GM12875 (cell line): ENCODE measurements around the gene BTBD2.

Experiments used
- H3K4me3 ChIP-seq: one replicate; pipeline ENCODE4 v1.5.1; 2011; ENCODE audit warnings: low read depth, low read length, control low read depth
- CTCF ChIP-seq: IDR thresholded peaks from 2 replicates; pipeline ENCODE4 v1.5.1; 2011; ENCODE audit warnings: low read depth, mild to moderate bottlenecking, control low read depth, inconsistent platforms, low read length, moderate library complexity, borderline replicate concordance; ENCODE audit not compliant: insufficient read depth

BTBD2 gene

GRCh38 chr19:1984357-1984756, 31.2 kb downstream of the BTBD2 start:
- no peak overlapping the region for H3K4me3 ChIP-seq
- no peak for TF ChIP-seq CTCF

GRCh38 chr19:1981253-1981652, 34.3 kb downstream of the BTBD2 start:
- H3K4me3 ChIP-seq: no peak overlapping the region
- no peak for TF ChIP-seq CTCF

DNA sequence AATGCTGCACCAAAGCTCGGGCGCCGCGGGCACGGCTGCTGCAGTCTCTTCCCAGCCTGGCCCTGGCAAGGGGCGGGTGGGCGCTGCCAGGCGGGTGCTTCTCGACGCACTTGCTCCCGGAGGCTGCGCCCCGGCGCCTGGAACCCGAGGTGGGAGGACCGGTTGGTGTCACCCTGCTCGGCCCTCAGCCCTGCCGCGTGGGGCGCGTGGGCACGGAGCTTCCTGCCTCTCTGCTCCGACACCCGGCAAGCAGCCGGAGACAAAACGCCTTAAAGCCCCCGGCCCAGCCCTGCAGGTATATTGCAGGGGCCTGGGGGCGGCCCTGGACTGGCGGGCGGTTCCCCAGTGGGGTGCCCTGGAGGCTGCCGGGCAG, 34.7 kb downstream of the BTBD2 start:
- TF ChIP-seq CTCF: no peak

DNA sequence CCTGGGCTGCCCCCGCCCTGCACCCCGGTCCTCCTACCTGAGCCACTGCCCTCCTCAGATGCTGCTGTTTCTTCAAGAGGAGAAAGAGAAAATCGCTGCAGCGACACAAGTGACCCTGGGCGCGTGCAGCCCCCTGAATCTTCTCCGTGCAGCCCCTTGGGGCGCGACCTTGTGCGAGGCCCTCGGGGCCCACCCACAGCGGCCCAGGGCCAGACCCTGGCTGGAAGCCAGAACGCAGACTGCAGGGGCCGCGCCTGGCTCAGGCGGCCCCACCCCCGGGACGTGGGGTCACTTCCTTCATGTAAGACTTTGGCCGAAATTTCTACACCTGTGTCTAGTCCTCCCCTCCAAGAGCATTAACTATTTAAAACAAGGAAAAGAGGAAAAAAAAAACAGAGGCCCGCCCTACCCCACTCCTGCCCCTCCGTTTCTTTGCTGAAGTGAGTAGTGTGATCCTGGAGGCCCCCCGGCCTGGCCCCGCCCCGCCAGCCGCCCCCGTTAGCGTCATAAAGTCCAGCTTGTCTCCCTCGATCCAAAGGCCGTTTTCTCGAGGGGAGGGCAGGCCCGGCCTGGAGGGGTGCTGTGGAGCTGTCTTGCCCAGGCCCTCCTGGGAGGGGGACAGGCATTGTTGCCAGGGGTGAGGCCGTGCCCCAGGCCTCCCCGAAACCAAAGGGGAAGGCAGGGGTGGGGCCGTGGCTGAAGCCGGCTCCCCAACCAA, 35.3 kb downstream of the BTBD2 start:
- no peak overlapping the region for H3K4me3 ChIP-seq
- no peak for TF ChIP-seq CTCF

More for the DNA sequence above, 34.7 kb downstream of the BTBD2 start:
- no peak overlapping the region for H3K4me3 ChIP-seq

DNA sequence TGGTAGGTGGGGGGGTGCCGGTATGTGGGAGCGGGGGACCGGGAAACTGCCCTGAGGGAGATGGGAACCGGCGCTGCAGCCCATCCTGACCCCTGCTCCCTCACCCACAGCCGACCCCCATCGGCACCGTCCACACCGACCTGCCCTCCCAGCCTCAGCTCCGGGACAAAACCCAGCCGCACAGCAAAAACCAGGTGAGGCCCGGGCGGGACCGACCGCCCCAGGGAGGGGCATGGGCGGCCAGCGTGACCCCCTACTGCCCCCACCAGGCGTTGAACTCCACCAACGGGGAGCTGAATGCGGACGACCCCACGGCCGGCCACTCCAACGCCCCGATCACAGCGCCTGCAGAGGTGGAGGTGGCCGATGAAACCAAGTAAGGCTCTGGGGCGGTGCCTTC, 35.9 kb downstream of the BTBD2 start:
- no peak overlapping the region for H3K4me3 ChIP-seq
- no peak for TF ChIP-seq CTCF

- no peak for TF ChIP-seq CTCF
- H3K4me3 ChIP-seq: no peak overlapping the region
Observed at GRCh38 chr19:1979017-1979416, 36.5 kb downstream of the BTBD2 start.

DNA sequence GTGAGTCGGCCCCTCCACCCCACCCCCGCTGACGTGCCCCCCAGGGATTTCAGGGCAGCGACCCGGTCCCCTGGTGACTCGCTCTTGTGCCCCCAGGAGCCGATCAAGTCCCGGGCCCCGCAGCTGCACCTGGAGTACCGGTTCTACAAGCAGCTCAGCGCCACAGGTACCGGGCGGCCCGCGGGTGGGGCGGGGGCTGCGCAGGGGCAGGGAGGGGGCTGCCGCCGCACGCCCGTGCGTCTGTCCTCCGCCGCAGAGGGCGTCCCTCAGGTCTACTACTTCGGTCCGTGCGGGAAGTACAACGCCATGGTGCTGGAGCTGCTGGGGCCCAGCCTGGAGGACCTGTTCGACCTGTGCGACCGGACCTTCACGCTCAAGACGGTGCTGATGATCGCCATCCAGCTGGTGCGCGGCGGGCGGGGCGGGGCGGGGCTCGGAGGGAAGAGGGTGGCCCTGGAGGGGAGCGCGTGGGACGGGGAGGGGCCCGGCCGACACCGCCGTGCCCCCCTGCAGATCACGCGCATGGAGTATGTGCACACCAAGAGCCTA, 37.1 kb downstream of the BTBD2 start:
- TF ChIP-seq CTCF: no peak
- H3K4me3 ChIP-seq: no peak overlapping the region
